Thyroid gland (tissue), 4 donors: ENCODE results near the gene SLAMF8. TPM values are rescaled to one million over a fixed set of nuclear protein-coding genes. Genes with fewer than 3 reads are reported as not detected.

ENCODE experiments used
- DNase-seq, 2 donors: peaks; one replicate each; pipeline ENCODE4 v3.0.0-alpha.2; 2019
- H3K27ac ChIP-seq, 3 donors: fragments of 200-600 bp; sonication (generic); 1 replicate in 2 of 3; 2 replicates in 1 of 3; pipeline ENCODE4 v1.5.1; 2016 to 2019; ENCODE audit warnings: mild to moderate bottlenecking in 1 of 3, moderate library complexity in 1 of 3
- H3K27me3 ChIP-seq: fragments of 200-600 bp; sonication (generic); one replicate; pipeline ENCODE4 v1.5.1; 2019
- H3K36me3 ChIP-seq, 2 donors: fragments of 200-600 bp; sonication (generic); one replicate each; pipeline ENCODE4 v1.5.1; 2016 to 2019
- H3K4me1 ChIP-seq, 2 donors: fragments of 200-600 bp; sonication (generic); one replicate each; pipeline ENCODE4 v1.5.1; 2017 to 2019
- H3K4me3 ChIP-seq, 3 donors: fragments of 200-600 bp; sonication (generic); replicated peaks in 1 of 3; 1 replicate in 2 of 3; 2 replicates in 1 of 3; pipeline ENCODE4 v1.5.1; 2016; ENCODE audit warnings: mild to moderate bottlenecking in 1 of 3
- H3K9me3 ChIP-seq: fragments of 200-600 bp; sonication (generic); one replicate; pipeline ENCODE4 v1.5.1; 2017
- CTCF ChIP-seq, 6 experiments: fragments of 200-600 bp in 3 of 6; fragments of 450-650 bp in 3 of 6; sonication (generic) in 3 of 6; IDR thresholded peaks; one replicate each; pipeline ENCODE4 v1.5.1; 2016 to 2019; ENCODE audit warnings: antibody characterized with exemption in 6 of 6, mild to moderate bottlenecking in 2 of 6, inconsistent platforms in 1 of 6, moderate library complexity in 1 of 6
- POLR2A ChIP-seq, 2 donors: fragments of 450-650 bp; IDR thresholded peaks; one replicate each; pipeline ENCODE4 v1.6.1; 2017; ENCODE audit warnings: antibody characterized with exemption in 2 of 2, mild to moderate bottlenecking in 2 of 2, moderate library complexity in 1 of 2
- WGBS, 2 donors: methylation state at CpG; one replicate each; pipeline ENCODE4 v1.1.5; 2017; 5-methylcytosine and 5-hydroxymethylcytosine counted together
- intact Hi-C: fragments of 100-400 bp; cut with DNase I; formaldehyde crosslinking; loops from one replicate; pipeline ENCODE4 v1.15.1; 2023
- total RNA-seq, 4 donors: library from RNA; depleted of rRNA; stranded (reverse); fragments of >200 nt; gene quantifications; one replicate each; pipeline ENCODE4 v1.2.3, GENCODE V29; 2016

The SLAMF8 gene
- total RNA-seq, 4 donors from 2014 or later: 1.6 to 6.3 (median 2.1) TPM

- DNase-seq: peak in 1 of 2 donors; percentile 26
- TF ChIP-seq CTCF (IDR thresholded peaks at IDR 0.05): no peak
- WGBS, 2 donors: 62 to 67% methylated on average over 4 of the region's 4 CpGs
- Histone ChIP-seq H3K4me1 (peaks cover 13 to 34% of the 10 kb centered on the region in 2 donors), H3K9me3 (no peaks in the 10 kb centered on the region), H3K27me3 (no peaks in the 10 kb centered on the region), H3K27ac (peak overlapping the region in 1 of 3 donors; percentile 47), H3K4me3 (no peak overlapping the region), H3K36me3 (no peaks in the 10 kb centered on the region)
- intact Hi-C loops: no loop called here
These were observed 42.5 kb downstream of the SLAMF8 start for GRCh38 chr1:159869173-159869572.

- no peak for DNase-seq
- peaks cover 13 to 34% of the 10 kb centered on the region in 2 donors for H3K4me1 ChIP-seq
- H3K4me3 ChIP-seq: no peak overlapping the region
- H3K9me3 ChIP-seq: no peaks in the 10 kb centered on the region
- intact Hi-C loops: no loop called here
- no peak for TF ChIP-seq POLR2A (IDR thresholded peaks at IDR 0.05)
- TF ChIP-seq CTCF (IDR thresholded peaks at IDR 0.05): no peak
- H3K27ac ChIP-seq: no peak overlapping the region
- H3K27me3 ChIP-seq: no peaks in the 10 kb centered on the region
- 79 to 87% methylated on average over 1 of the region's 1 CpG for WGBS, 2 donors
- no peaks in the 10 kb centered on the region for H3K36me3 ChIP-seq
These were observed 42.9 kb downstream of the SLAMF8 start for GRCh38 chr1:159869607-159870006.

- TF ChIP-seq CTCF (IDR thresholded peaks at IDR 0.05): no peak
- no peak for TF ChIP-seq POLR2A (IDR thresholded peaks at IDR 0.05)
- intact Hi-C loops: no loop called here
- Histone ChIP-seq H3K36me3 (no peaks in the 10 kb centered on the region), H3K4me1 (peaks cover 13 to 34% of the 10 kb centered on the region in 2 donors), H3K27ac (no peak overlapping the region), H3K27me3 (no peaks in the 10 kb centered on the region), H3K9me3 (no peaks in the 10 kb centered on the region), H3K4me3 (no peak overlapping the region)
- no peak for DNase-seq
- WGBS, 2 donors: 87 to 93% methylated on average over 5 of the region's 5 CpGs
These were observed 44.0 kb downstream of the SLAMF8 start for GRCh38 chr1:159870704-159871103.

- Histone ChIP-seq H3K9me3 (no peaks in the 10 kb centered on the region), H3K27ac (no peak overlapping the region), H3K27me3 (no peaks in the 10 kb centered on the region), H3K4me3 (no peak overlapping the region), H3K36me3 (no peaks in the 10 kb centered on the region), H3K4me1 (peaks cover 6 to 25% of the 10 kb centered on the region in 2 donors)
- DNase-seq: no peak
- 84 to 90% methylated on average over 15 of the region's 15 CpGs for WGBS, 2 donors
- intact Hi-C loops: no loop called here
- TF ChIP-seq POLR2A (IDR thresholded peaks at IDR 0.05): no peak
These were observed 46.2 kb downstream of the SLAMF8 start for GRCh38 chr1:159872891-159873290.

GRCh38 chr1:159873530-159874143 is 47.0 kb downstream of the SLAMF8 start:
- DNase-seq: no peak
- no peaks in the 10 kb centered on the region for H3K36me3 ChIP-seq
- H3K4me3 ChIP-seq: no peak overlapping the region
- no peak for TF ChIP-seq CTCF (IDR thresholded peaks at IDR 0.05)
- no peak for TF ChIP-seq POLR2A (IDR thresholded peaks at IDR 0.05)
- intact Hi-C loops: no loop called here
- H3K27ac ChIP-seq: no peak overlapping the region
- H3K9me3 ChIP-seq: no peaks in the 10 kb centered on the region
- WGBS, 2 donors: 89 to 97% methylated on average over 4 of the region's 4 CpGs
- peaks cover 0 to 18% of the 10 kb centered on the region in 2 donors for H3K4me1 ChIP-seq
- no peaks in the 10 kb centered on the region for H3K27me3 ChIP-seq
